Ramos (cell line): ENCODE results near the gene BCAR3.
"Not testable (repeated sequence)": the region's sequence is repeated elsewhere in the genome, so short reads cannot be mapped to it uniquely, and the experiment has no call there.

Source experiments
- in situ Hi-C: fragments of 300-500 bp; cut with MboI; formaldehyde crosslinking; loops from one replicate; pipeline ENCODE4 v1.14.3; 2022; ENCODE audit warnings: low sequenced_read_pairs; ENCODE audit not compliant: unreplicated experiment

The BCAR3 gene

DNA sequence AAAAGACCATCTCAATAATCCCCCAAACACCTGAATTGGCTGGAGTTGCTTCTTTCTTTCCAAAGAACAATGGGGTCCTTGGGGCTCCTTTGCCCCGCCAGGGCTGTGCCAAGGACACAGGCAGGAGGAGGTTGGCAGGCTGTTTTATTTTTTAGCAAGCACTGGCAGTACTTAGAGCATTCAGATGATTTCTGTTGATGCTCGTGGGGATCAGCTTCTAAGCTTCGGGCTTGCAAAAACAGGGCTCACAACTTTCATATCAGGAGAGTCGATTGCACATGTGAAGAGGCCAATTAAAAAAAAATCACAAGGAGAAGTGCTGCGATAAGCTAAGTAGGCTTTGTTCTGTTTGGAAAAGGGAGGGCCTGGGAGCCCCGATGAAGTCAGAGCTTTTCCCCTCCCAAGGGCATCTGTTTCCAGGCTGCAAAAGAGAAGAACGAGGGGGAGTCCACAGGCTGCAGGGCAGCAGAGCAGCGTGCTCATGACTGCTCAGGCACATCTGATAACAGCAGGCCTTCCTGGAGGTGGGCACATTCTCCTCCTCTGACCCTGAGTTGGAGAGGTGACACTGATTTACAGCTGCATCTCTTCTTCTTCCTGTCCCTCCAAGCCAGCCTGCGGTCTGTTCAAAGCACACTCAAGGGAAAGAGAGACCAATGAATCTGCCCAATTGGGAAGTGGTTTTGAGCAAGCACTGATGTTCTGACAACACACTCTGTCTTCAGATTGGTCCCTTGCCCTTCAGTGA is 27.3 kb upstream of the BCAR3 start:
- in situ Hi-C loops = no loop called here

DNA sequence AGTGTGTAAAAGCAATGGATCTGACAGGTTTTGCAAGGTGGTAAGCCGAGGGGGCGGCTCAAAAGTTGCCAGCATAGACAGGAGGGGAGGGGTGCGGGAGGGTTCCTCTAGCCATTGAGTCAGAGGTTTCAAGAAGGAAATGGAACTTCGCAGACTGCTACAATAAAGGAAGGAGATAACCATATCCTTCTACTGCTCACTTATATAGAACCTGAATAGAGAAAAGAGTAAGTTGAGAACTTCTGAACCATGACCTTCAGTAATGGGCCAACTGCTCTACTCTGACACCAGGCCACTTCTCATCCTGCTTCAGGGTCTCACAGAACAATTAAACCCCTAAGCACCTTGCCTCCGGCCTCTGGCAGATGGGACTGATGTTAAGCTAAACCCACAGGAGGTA is 26.3 kb upstream of the BCAR3 start:
- in situ Hi-C loops = no loop called here

DNA sequence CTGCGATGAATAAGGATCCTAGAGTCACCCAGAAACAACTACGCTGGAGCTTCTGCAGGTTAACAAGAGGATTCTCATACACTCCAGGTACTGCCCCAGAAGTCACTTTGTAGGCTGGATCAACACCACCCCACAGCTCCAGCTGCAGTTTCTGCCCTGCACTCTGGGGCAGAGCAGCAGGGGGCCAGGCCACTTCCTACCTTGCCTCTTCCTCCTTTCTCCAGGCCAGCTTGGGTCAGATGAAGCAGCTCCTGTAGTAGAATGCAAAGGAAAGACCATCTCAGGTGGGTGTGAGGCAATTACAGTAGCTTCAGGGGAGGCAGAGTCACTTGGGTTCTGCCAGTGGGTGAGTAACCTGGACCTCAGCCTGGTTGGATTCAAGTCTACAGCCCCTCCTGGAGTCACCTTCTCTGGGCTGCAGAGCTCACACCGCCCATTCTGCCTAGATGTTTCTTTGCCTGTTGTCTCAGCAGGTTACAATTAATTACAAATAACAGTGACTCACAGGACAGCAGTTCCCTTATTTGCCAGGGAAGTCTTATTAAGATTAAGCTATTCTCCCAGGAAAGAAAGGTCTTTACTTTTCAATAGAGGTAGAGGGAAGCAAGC is 24.4 kb upstream of the BCAR3 start:
- in situ Hi-C loops = no loop called here

DNA sequence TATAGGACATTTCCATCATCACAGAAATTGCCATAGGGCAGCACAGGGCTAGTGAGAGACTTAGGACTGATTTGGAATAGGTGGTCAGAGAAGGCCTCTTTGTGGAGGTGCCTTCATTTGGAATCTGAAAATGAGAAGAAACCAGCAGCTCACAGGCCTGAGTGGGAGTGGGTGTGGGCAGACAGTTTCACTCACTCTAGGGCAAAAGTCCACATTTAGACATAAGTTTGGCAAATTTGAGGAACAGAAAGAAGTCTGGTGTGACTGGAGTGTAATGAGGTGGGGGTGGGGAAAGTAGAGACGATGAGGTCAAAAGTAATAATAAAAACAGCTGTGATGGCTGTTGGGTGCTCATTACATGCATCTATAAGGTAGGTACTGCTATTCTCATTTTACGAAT is 22.4 kb upstream of the BCAR3 start:
- in situ Hi-C loops = no loop called here

DNA sequence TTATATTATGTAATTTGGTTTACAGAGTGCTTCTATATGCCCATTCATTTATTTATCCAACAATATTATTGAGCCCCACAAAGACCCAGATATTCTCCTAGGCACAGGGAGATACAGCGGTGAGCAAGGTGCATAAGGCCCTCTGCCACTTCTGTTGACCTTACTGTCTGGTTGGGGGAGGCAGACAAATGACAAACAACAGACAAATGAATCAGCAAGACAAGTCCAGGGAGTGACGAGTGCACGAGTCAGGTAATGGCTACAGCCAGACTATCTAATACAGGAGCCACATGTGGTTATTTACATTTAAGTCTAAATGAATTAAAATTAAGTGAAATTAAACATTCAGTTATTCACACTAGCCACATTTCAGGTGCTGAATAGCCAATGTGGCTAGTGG is 22.0 kb upstream of the BCAR3 start:
- in situ Hi-C loops = no loop called here

DNA sequence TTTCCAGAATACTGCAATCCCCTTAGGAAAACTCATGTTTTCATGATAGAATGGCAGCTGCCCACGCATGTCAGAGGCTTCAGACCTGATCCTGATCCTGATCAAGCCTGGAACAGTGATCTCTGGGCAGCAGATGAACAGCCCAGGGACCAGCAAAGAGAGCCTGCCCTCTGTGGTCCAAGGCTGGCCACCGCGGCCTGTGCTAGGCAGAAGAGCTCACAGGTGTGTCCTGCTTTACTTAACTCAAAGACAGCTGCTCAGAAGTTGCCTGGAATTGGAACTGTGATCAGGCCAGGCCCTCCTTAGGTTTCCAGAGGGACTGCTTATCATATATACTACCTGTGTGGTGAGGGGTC is 21.2 kb upstream of the BCAR3 start:
- in situ Hi-C loops = no loop called here

DNA sequence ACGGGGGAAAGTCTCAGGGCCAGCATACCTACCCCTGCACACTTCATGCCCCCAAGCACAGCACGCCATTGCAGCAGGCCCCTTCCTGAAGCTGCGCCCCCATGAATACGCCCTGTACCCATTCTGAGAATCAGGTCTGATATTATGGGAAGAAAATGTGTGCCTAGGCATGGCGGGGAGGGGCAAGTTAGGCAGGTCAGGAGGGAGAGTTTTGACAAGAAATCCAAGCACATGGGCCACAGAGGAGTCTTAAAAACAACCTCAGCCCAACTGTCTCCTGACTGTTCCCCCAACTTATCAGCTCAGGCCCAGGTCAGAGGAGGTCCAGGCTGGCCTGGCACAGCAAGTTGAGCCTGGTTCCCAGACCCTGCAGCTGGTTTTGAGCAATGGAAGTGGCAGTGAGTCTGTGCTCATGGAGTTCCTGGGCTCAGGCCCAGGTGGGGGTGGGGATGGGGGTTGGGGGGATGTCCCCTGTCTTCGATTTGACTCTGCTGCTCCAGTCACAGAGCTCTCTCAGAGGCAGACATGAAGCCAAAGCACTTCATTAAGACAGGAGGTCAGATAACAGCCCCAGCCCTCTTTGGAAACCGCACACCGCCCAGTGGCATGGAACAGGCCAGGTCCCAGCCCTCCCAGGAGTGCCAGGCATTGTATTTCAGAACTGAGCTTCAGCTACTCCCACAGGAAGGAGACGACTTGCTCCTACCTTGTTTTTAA is 20.6 kb upstream of the BCAR3 start:
- in situ Hi-C loops = no loop called here

DNA sequence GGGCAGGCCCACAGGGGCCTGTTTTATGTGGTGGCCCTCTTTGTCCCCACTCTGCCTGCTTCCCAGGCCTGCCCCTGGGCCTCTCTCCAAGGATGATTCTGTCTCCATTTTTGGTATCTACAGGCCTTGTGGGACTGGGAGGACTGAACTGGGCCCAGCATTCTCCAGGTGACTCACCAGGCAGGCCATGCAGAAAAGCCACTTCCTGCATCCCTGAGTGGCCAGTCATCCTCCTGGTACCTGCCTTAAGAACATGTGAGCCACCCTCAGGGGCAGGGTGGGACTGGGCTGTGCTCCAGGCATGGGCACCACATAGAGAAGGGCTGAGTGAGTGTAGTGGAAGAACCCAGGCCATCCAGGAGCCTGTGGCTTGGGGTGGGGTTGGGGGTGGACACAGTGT is 20.0 kb upstream of the BCAR3 start:
- in situ Hi-C loops = no loop called here

DNA sequence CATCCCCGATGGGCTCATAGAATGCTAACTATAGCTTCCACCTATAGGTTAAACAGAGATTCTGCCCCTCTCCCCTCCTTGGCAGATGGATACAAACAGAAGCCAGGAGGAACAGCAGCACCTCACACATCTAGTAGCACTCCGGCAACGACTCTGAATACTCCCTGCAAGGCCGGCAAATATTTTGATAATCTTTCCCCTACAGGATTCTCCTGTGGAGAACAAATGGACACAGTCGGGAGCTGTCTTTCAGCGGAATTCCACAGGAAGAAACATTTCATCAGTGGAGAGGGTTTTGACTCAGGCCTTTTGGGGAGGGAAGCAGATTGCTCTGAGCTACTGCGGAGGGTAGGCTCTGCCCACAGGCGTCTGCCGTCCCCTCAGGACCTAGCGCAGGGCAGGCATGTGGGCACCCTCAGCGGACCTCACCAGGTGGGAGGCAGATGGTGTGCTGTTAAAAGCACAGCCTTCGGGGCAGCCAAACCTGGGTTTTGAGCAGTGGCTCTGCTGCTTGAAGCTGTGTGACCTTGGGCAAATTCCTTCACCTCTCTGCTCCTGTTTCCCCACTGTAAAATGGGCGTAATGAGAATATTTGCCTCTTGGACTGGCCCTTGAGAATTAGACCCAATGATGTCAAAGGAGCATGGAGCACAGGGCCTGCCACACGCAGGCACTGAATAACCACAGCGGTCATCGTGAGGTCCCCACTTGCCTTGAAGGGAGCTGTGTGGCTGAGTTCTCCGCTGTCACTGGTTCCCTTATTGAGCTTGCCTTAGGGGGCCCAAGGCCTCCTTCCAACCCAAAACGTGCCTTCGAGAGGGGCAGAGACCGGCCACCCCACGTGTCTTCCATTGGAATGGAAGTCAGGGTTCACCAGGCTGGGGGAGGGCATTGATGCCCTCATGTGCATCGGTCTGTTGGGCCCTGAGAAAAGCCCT is 19.2 kb upstream of the BCAR3 start:
- in situ Hi-C loops = no loop called here

DNA sequence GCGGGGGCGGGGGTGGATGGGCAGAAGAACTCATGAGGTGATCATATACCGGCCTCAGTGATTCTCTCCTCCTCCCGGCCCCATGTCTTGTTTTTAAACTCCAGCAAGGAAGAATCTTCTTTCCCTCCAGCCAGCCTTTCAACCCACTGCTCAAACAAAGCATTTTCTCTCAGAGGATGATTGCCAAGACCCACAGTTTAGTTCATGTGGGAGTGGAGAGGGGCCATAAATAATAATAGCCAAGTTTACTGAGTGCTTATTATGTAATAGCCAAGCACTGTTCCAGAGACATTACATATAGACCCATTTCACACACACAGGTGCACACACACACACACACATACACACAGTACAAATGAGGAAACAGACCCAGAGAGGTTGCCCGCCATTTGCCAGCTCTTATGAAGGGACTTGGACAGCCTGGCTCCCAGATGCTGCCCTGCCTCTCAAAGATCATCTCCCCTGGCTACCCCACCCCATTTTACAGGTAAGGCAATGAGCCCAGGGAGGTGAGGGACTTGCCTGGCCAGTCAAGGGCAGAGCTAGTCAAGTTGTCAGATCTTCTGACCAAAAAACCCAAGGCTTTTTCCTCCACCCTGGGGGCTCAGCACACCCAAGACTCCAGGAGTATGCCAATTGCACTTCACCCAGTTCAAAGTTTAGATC is 18.0 kb upstream of the BCAR3 start:
- in situ Hi-C loops = no loop called here

DNA sequence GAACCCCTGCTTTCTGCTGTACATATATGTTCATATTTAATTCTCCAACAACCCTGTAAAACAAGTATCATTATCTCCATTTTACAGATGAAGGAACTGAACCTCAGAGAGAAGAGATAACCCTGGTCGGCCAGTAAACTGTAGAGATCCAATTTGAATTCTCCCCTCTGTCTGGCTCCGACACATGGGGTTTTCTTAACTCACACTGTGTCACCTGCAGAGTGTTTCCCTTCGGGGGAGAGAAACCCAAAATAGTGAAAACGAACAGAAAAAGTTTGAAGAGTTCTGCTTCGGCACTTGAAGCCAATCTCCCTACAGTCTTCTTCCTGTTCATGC is 17.4 kb upstream of the BCAR3 start:
- in situ Hi-C loops = no loop called here

DNA sequence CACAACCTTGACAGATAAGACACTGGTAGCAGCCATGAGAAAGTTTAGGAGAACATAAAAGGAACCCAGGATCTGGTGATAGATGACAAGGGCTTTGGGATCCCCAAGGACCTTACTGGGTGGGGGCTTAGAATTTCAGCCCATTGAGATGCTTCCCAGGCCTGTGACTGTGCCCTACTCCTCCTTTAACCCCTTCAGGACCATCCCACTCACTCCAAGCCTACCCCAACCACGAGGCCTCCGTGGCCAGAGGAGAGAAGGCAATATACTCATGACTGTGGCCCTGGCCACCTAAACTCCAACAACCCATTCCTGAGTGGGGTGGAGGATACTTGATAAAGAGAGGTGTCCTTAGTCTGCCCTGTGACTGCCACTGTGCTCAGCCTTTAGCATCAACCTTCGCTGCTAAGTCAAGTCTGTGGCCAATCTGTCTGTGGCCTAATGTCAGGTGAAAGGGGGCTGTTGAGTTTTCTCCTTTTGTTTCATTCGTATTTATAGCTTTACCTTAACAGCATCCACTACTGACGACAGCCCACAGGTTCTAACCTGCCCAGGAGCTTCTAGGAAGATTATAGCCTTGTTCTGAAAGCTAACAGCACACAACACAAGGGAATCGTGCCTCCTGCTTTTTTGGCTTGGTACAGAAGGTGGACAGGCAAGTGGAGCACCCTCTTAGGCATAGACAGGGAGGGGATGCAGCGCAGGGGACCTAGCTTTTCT is 16.9 kb upstream of the BCAR3 start:
- in situ Hi-C loops = no loop called here

DNA sequence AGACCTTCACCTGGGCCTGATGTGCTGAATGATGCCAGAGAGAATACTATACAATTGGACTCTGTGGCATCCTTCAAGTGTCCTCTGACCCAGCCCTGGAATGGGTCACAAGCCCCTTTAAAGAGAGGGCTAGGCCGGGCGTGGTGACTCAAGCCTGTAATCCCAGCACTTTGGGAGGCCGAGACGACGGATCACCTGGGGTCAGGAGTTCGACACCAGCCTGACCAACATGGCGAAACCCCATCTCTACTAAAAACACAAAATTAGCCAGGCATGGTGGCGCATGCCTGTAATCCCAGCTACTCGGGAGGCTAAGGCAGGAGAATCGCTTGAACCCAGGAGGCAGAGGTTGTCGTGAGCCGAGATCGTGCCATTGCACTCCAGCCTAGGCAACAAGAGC is 15.9 kb upstream of the BCAR3 start:
- in situ Hi-C loops = not testable (repeated sequence)

DNA sequence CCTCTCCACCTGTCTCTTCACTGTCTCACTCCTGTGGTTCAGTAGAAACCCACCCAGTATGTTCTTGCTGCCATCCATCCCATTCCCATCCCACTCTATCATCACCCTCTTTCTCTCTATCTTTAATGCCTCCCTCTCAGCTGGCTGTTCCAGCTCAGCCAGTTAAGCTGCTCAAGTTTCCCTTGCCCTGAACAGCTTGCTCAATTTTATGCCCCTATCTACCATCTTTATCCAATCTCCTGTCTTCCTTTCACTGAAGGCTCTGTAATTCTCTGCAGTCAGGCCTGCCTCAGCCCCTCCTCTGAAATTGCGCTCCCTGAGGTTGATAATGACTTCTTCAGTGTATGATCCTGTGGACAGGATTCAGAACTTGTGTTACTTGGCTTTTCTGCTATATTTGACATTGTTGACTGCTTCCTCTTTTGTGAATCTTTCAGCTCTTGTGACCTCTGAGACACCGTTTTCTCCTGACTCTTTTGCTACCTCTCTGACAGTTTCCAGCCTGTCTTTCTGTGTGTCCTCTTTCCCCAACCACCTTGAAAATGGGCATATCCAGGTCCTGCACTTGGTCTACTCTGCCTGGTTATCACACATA is 13.9 kb upstream of the BCAR3 start:
- in situ Hi-C loops = no loop called here

DNA sequence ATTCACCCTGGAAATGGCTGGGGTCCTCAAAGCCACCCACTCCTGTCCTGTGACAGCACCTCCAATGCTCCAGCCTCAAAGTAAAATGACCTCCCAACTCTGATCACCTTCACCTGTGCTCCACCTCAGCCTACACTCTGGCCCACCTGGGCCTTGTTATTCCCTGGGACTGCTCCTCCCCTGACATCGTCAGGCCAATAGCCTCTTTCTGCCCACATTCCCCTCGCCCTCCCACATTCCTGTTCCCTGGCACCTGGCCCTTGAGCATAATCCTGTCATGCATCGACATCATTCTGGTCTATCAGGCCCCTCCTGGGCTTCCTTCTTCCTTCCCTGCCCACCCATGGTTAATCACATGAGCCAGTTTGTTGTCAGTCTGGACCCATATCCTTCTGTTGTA is 13.2 kb upstream of the BCAR3 start:
- in situ Hi-C loops = no loop called here

DNA sequence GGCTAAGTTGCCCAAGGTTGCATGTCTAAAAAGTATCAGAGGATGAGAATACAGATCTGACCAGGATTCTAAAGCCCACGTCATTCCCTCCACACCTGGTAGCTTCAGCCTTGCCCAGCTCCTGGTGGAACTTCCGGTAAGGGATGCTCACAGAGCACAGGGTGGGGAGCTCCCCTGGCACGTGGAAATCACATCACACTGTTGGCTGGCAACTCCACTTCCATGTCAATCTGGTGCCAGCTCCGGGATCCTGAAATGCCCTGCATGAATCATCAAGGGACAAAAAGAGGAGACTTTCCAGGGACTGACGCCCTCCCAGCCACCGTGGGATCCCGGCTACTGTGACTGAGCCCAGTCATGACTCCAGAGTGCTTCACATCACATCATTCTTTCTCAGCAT is 12.4 kb upstream of the BCAR3 start:
- in situ Hi-C loops = no loop called here

DNA sequence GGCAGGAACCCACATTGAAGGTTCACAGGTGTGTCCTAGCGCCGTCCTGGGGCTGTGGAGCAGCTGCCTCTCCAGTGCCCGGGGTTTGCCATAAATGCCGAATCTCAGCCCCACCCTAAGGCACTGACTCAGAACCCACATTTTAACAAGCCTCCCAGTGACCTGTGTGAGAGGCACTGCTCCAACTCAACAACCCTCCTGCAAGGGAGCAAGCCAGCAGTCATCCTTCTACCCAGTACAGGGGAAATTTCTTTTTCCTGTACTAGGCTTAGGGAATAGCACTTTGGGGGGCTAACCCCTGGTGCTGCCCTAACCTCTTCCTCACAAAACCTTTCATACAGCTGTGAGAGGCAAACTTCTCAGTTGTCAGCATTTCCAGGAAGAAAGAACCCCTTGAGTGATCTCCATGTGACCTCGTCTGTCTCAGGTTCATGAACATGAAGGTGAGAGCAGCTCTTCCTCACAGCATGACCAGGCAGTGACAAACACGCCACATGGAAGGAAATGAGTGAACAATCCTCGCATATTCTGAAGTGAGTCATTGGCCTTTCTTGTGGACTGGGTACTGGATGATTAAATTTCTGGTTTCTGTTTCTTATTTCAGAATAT is 11.4 kb upstream of the BCAR3 start:
- in situ Hi-C loops = no loop called here

DNA sequence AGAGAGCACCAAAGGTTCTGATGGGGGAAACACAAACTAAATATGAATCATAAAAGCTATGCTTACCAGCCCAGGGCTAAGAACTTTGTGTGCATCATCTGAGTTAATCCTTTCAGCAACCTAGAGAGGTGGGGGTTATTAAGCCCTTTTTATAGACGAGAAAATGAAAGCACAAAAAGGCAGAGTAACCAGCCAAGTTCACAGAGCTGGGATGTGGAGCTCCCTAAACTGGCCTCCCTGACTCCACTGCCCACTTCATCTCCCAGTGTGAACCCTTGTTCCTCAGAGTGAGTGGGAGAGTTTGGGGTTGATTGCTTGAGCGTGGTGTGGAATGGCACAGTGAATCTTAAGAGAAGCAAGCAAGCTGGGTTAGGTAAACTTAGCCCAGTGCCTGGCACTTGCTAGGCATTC is 10.8 kb upstream of the BCAR3 start:
- in situ Hi-C loops = no loop called here

DNA sequence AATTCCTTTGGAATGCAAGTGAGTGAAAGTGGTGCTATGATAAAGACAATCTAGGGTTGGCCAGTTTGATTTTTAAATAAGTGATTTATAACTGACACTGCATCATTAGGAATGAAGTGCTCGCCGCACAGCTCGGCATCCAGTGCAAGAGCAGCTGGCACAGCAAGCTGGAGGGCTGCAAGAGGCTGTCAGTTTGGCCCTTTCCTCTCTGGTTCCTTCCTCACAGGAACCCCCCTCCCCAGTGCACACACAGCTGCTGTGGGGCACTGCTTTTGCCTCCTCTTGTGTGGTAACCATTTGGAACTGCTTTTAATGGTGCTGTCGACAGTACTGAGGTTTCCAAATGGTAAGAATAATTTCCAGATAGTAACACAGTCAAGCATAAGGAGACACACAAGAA is 10.4 kb upstream of the BCAR3 start:
- in situ Hi-C loops = no loop called here
